ENCODE data around the gene OXSR1.

The OXSR1 gene

DNA sequence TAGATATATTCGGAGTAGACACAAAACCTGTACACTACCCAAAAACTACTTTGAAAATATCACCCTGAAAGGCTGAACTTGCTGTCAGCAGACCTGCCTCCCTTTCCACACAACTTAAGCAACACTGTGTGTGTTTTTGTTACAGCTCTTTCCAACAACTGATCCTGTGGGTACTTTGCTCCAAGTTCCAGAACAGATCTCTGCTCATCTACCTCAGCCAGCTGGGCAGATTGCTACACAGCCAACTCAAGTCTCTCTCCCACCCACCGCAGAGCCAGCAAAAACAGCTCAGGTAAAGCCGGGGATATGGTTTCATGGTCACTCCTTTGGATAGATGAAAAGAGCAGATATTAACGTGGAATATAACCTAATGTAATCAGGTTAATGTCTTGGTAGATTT is 80.6 kb downstream of the OXSR1 start:
- Histone ChIP-seq H3K27ac (ENCODE audit: low read length) (no peak overlapping the region), H3K9me3 (ENCODE audit: control insufficient read depth in 1 of 2, low read length in 2 of 2) (no peaks in the 10 kb centered on the region), H3K36me3 (ENCODE audit: control insufficient read depth in 1 of 2, insufficient read depth in 2 of 2, low read length in 2 of 2) (peaks cover 24 to 36% of the 10 kb centered on the region in 2 donors), H3K4me3 (ENCODE audit: low read depth in 1 of 2, low read length in 2 of 2) (no peak overlapping the region), H3K27me3 (ENCODE audit: low read depth, low read length) (no peaks in the 10 kb centered on the region), H3K4me1 (ENCODE audit: control insufficient read depth in 1 of 2, insufficient read depth in 2 of 2, low read length in 2 of 2) (peaks cover 0 to 5% of the 10 kb centered on the region in 2 donors)

- Histone ChIP-seq H3K36me3 (ENCODE audit: control insufficient read depth in 1 of 2, insufficient read depth in 2 of 2, low read length in 2 of 2) (peaks cover 39 to 47% of the 10 kb centered on the region in 2 donors), H3K27ac (ENCODE audit: low read length) (no peak overlapping the region), H3K27me3 (ENCODE audit: low read depth, low read length) (no peaks in the 10 kb centered on the region), H3K4me3 (ENCODE audit: low read depth in 1 of 2, low read length in 2 of 2) (no peak overlapping the region), H3K4me1 (ENCODE audit: control insufficient read depth in 1 of 2, insufficient read depth in 2 of 2, low read length in 2 of 2) (peaks cover 0 to 5% of the 10 kb centered on the region in 2 donors), H3K9me3 (ENCODE audit: control insufficient read depth in 1 of 2, low read length in 2 of 2) (no peaks in the 10 kb centered on the region)
Observed at GRCh38 chr3:38247366-38248035, 82.2 kb downstream of the OXSR1 start.

DNA sequence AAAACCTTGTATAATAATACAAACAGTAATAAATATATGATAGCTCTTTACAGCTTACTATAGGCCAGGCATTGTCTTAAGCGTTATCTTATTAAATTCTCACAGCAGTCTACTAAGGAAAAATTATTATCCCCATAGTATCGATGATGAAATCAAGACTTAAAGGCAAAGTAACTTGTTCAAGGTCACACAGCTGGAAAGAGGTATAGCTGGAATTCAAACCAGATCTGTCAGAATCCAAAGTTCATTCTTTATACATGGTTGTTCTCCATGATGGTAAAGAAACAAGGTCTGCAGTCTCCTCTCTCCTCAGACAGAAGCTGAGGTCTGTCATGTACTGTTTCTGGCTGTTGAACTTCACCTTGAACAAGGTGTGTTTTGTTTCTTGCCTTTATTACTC is 84.9 kb downstream of the OXSR1 start:
- Histone ChIP-seq H3K4me3 (ENCODE audit: low read depth in 1 of 2, low read length in 2 of 2) (no peak overlapping the region), H3K27ac (ENCODE audit: low read length) (no peak overlapping the region), H3K9me3 (ENCODE audit: control insufficient read depth in 1 of 2, low read length in 2 of 2) (no peaks in the 10 kb centered on the region), H3K27me3 (ENCODE audit: low read depth, low read length) (no peaks in the 10 kb centered on the region), H3K36me3 (ENCODE audit: control insufficient read depth in 1 of 2, insufficient read depth in 2 of 2, low read length in 2 of 2) (peaks cover 63 to 65% of the 10 kb centered on the region in 2 donors), H3K4me1 (ENCODE audit: control insufficient read depth in 1 of 2, insufficient read depth in 2 of 2, low read length in 2 of 2) (peaks cover 0 to 5% of the 10 kb centered on the region in 2 donors)

DNA sequence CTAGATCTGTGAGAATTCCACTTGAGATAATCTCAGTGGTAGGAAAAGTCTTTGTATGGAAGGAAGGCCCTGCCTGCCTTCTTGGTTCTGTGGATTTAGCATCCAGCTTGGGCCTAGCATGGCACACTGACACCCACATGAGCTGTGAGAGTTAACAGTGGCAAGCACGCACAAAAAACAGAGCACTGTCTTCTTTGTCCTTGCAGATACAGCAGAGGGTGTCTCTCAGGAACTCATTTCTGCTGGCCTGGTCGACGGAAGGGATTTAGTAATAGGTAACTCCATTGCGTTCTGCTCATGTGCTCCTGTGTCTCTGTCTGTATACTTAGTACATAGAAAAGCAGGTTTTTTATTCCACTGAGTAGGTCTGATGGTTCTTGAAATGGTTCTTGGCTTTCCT is 85.9 kb downstream of the OXSR1 start:
- no peak overlapping the region for H3K4me3 ChIP-seq (ENCODE audit: low read depth in 1 of 2, low read length in 2 of 2)
- peaks cover 60 to 61% of the 10 kb centered on the region in 2 donors for H3K36me3 ChIP-seq (ENCODE audit: control insufficient read depth in 1 of 2, insufficient read depth in 2 of 2, low read length in 2 of 2)
- H3K27me3 ChIP-seq (ENCODE audit: low read depth, low read length), result no peaks in the 10 kb centered on the region
- H3K27ac ChIP-seq (ENCODE audit: low read length), result no peak overlapping the region
- H3K9me3 ChIP-seq (ENCODE audit: control insufficient read depth in 1 of 2, low read length in 2 of 2), result no peaks in the 10 kb centered on the region
- peaks cover 0 to 5% of the 10 kb centered on the region in 2 donors for H3K4me1 ChIP-seq (ENCODE audit: control insufficient read depth in 1 of 2, insufficient read depth in 2 of 2, low read length in 2 of 2)

GRCh38 chr3:38253704-38254103 is 88.4 kb downstream of the OXSR1 start:
- no peaks in the 10 kb centered on the region for H3K27me3 ChIP-seq (ENCODE audit: low read depth, low read length)
- H3K27ac ChIP-seq (ENCODE audit: low read length), result no peak overlapping the region
- H3K4me3 ChIP-seq (ENCODE audit: low read depth in 1 of 2, low read length in 2 of 2), result no peak overlapping the region
- peaks cover 46 to 53% of the 10 kb centered on the region in 2 donors for H3K36me3 ChIP-seq (ENCODE audit: control insufficient read depth in 1 of 2, insufficient read depth in 2 of 2, low read length in 2 of 2)
- H3K4me1 ChIP-seq (ENCODE audit: control insufficient read depth in 1 of 2, insufficient read depth in 2 of 2, low read length in 2 of 2), result no peaks in the 10 kb centered on the region
- H3K9me3 ChIP-seq (ENCODE audit: control insufficient read depth in 1 of 2, low read length in 2 of 2), result no peaks in the 10 kb centered on the region

DNA sequence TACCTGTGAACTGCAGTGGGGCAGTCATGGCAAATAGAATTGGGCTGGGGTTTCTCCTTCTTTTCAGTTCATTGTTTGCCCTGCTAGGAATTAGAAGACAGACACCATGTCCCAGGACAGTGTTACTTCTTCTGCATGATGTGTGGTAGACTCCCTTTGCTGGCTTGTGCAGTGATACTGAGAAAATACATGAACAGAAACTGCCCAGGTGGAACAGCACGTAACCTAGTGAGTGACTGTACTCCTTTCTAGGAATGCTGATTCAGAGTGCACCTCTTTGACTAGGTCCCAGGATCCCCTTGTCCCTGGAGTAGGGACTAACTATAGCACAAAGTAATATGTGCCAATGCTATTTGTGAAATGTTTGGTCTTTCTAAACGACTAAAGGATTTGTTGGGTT is 89.5 kb downstream of the OXSR1 start:
- Histone ChIP-seq H3K27me3 (ENCODE audit: low read depth, low read length) (no peaks in the 10 kb centered on the region), H3K9me3 (ENCODE audit: control insufficient read depth in 1 of 2, low read length in 2 of 2) (no peaks in the 10 kb centered on the region), H3K4me1 (ENCODE audit: control insufficient read depth in 1 of 2, insufficient read depth in 2 of 2, low read length in 2 of 2) (no peaks in the 10 kb centered on the region), H3K36me3 (ENCODE audit: control insufficient read depth in 1 of 2, insufficient read depth in 2 of 2, low read length in 2 of 2) (peaks cover 42 to 46% of the 10 kb centered on the region in 2 donors), H3K4me3 (ENCODE audit: low read depth in 1 of 2, low read length in 2 of 2) (no peak overlapping the region), H3K27ac (ENCODE audit: low read length) (no peak overlapping the region)

- H3K36me3 ChIP-seq (ENCODE audit: control insufficient read depth in 1 of 2, insufficient read depth in 2 of 2, low read length in 2 of 2), result peaks cover 41 to 42% of the 10 kb centered on the region in 2 donors
- no peaks in the 10 kb centered on the region for H3K9me3 ChIP-seq (ENCODE audit: control insufficient read depth in 1 of 2, low read length in 2 of 2)
- no peak overlapping the region for H3K4me3 ChIP-seq (ENCODE audit: low read depth in 1 of 2, low read length in 2 of 2)
- no peak overlapping the region for H3K27ac ChIP-seq (ENCODE audit: low read length)
- H3K4me1 ChIP-seq (ENCODE audit: control insufficient read depth in 1 of 2, insufficient read depth in 2 of 2, low read length in 2 of 2), result no peaks in the 10 kb centered on the region
- no peaks in the 10 kb centered on the region for H3K27me3 ChIP-seq (ENCODE audit: low read depth, low read length)
Observed at GRCh38 chr3:38255627-38256026, 90.3 kb downstream of the OXSR1 start.

DNA sequence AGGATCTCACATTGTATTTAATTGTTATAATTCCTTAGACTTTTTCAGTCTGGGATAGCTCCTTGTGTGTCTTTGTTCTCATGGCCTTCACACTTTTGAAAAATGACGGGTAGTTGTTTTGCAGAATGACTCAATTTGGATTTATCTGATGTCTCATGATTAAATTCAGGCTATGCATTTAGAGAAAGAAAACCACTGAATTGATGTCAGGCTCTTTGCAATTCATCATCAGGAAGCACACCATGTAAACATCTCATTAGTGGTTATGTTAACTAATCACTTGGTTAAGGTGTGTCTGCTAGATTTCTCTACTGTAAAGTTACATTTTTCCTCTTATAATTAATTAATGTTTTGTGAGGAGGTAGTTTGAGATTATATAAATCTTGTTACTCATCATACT is 92.2 kb downstream of the OXSR1 start:
- H3K27me3 ChIP-seq (ENCODE audit: low read depth, low read length), result no peaks in the 10 kb centered on the region
- H3K4me3 ChIP-seq (ENCODE audit: low read depth in 1 of 2, low read length in 2 of 2), result no peak overlapping the region
- H3K9me3 ChIP-seq (ENCODE audit: control insufficient read depth in 1 of 2, low read length in 2 of 2), result no peaks in the 10 kb centered on the region
- no peak overlapping the region for H3K27ac ChIP-seq (ENCODE audit: low read length)
- no peaks in the 10 kb centered on the region for H3K4me1 ChIP-seq (ENCODE audit: control insufficient read depth in 1 of 2, insufficient read depth in 2 of 2, low read length in 2 of 2)
- peaks cover 25 to 28% of the 10 kb centered on the region in 2 donors for H3K36me3 ChIP-seq (ENCODE audit: control insufficient read depth in 1 of 2, insufficient read depth in 2 of 2, low read length in 2 of 2)

GRCh38 chr3:38260474-38260873 is 95.1 kb downstream of the OXSR1 start:
- no peaks in the 10 kb centered on the region for H3K9me3 ChIP-seq (ENCODE audit: control insufficient read depth in 1 of 2, low read length in 2 of 2)
- H3K4me1 ChIP-seq (ENCODE audit: control insufficient read depth in 1 of 2, insufficient read depth in 2 of 2, low read length in 2 of 2), result no peaks in the 10 kb centered on the region
- H3K27ac ChIP-seq (ENCODE audit: low read length), result no peak overlapping the region
- no peak overlapping the region for H3K4me3 ChIP-seq (ENCODE audit: low read depth in 1 of 2, low read length in 2 of 2)
- no peaks in the 10 kb centered on the region for H3K27me3 ChIP-seq (ENCODE audit: low read depth, low read length)
- H3K36me3 ChIP-seq (ENCODE audit: control insufficient read depth in 1 of 2, insufficient read depth in 2 of 2, low read length in 2 of 2), result peaks cover 0 to 5% of the 10 kb centered on the region in 2 donors

- Histone ChIP-seq H3K27ac (ENCODE audit: low read length) (no peak overlapping the region), H3K36me3 (ENCODE audit: control insufficient read depth in 1 of 2, insufficient read depth in 2 of 2, low read length in 2 of 2) (peaks cover 0 to 5% of the 10 kb centered on the region in 2 donors), H3K4me3 (ENCODE audit: low read depth in 1 of 2, low read length in 2 of 2) (no peak overlapping the region), H3K27me3 (ENCODE audit: low read depth, low read length) (no peaks in the 10 kb centered on the region), H3K4me1 (ENCODE audit: control insufficient read depth in 1 of 2, insufficient read depth in 2 of 2, low read length in 2 of 2) (no peaks in the 10 kb centered on the region), H3K9me3 (ENCODE audit: control insufficient read depth in 1 of 2, low read length in 2 of 2) (no peaks in the 10 kb centered on the region)
Observed at GRCh38 chr3:38264353-38264771, 99.0 kb downstream of the OXSR1 start.

- H3K9me3 ChIP-seq (ENCODE audit: control insufficient read depth in 1 of 2, low read length in 2 of 2), result no peaks in the 10 kb centered on the region
- no peak overlapping the region for H3K27ac ChIP-seq (ENCODE audit: low read length)
- peaks cover 0 to 5% of the 10 kb centered on the region in 2 donors for H3K36me3 ChIP-seq (ENCODE audit: control insufficient read depth in 1 of 2, insufficient read depth in 2 of 2, low read length in 2 of 2)
- H3K4me3 ChIP-seq (ENCODE audit: low read depth in 1 of 2, low read length in 2 of 2), result no peak overlapping the region
- no peaks in the 10 kb centered on the region for H3K27me3 ChIP-seq (ENCODE audit: low read depth, low read length)
- no peaks in the 10 kb centered on the region for H3K4me1 ChIP-seq (ENCODE audit: control insufficient read depth in 1 of 2, insufficient read depth in 2 of 2, low read length in 2 of 2)
Observed at GRCh38 chr3:38264779-38265178, 99.4 kb downstream of the OXSR1 start.
